GM23338 (cell line): ENCODE results near the gene TXLNB. TPM values are rescaled to one million over a fixed set of nuclear protein-coding genes. Genes with fewer than 3 reads are reported as not detected.

ENCODE experiments used
- ATAC-seq: fragments of 200-7000 bp; cut with Tn5 transposase; 3 replicates; pipeline ENCODE4 v1.9.1; 2020
- DNase-seq: peaks from one replicate; pipeline ENCODE4 v3.0.0-alpha.2; 2015; ENCODE audit warnings: low spot score
- H2AFZ ChIP-seq: fragments of 200-600 bp; sonication (generic); 2 replicates; pipeline ENCODE4 v1.8.0; 2016; ENCODE audit warnings: antibody characterized with exemption, mild to moderate bottlenecking, moderate library complexity
- H3F3A ChIP-seq: fragments of 200-600 bp; sonication (generic); replicated peaks from 2 replicates; pipeline ENCODE4 v1.8.0; 2017; ENCODE audit warnings: antibody characterized with exemption, mixed run types, low read depth
- H3K27ac ChIP-seq: fragments of 200-600 bp; sonication (generic); 2 replicates; pipeline ENCODE4 v1.6.1; 2016; ENCODE audit warnings: low read depth
- H3K27me3 ChIP-seq: fragments of 200-600 bp; sonication (generic); 2 replicates; pipeline ENCODE4 v1.8.0; 2016; ENCODE audit warnings: mild to moderate bottlenecking, mixed run types, moderate library complexity; ENCODE audit not compliant: insufficient read depth
- H3K36me3 ChIP-seq: fragments of 200-600 bp; sonication (generic); 2 replicates; pipeline ENCODE4 v1.8.0; 2016; ENCODE audit warnings: mild to moderate bottlenecking; ENCODE audit not compliant: insufficient read depth
- H3K4me1 ChIP-seq: fragments of 200-600 bp; sonication (generic); 2 replicates; pipeline ENCODE4 v1.8.0; 2016; ENCODE audit warnings: mild to moderate bottlenecking, moderate library complexity; ENCODE audit not compliant: insufficient read depth
- H3K4me2 ChIP-seq: fragments of 200-600 bp; sonication (generic); 2 replicates; pipeline ENCODE4 v1.7.1; 2017; ENCODE audit warnings: mixed run types
- H3K4me3 ChIP-seq: fragments of 200-600 bp; sonication (generic); 2 replicates; pipeline ENCODE4 v1.6.1; 2016; ENCODE audit warnings: mixed run types
- H3K79me2 ChIP-seq: fragments of 200-600 bp; sonication (generic); replicated peaks from 2 replicates; pipeline ENCODE4 v1.8.0; 2017; ENCODE audit warnings: mild to moderate bottlenecking; ENCODE audit not compliant: insufficient read depth
- H3K9me2 ChIP-seq: fragments of 200-600 bp; sonication (generic); 2 replicates; pipeline ENCODE4 v1.8.0; 2017; ENCODE audit not compliant: insufficient read depth
- H4K20me1 ChIP-seq: fragments of 200-600 bp; sonication (generic); replicated peaks from 2 replicates; pipeline ENCODE4 v1.8.0; 2017; ENCODE audit warnings: mild to moderate bottlenecking; ENCODE audit not compliant: insufficient read depth
- H3K27ac Mint-ChIP-seq: 2 replicates; pipeline ENCODE4 v1.8.0; 2020; ENCODE audit warnings: inconsistent platforms, mild to moderate bottlenecking, moderate library complexity, mixed read lengths
- H3K27me3 Mint-ChIP-seq: 3 replicates; pipeline ENCODE4 v1.8.0; 2022; ENCODE audit warnings: low read depth, mild to moderate bottlenecking, moderate library complexity, mixed read lengths, inconsistent platforms; ENCODE audit not compliant: insufficient read depth, poor library complexity
- H3K36me3 Mint-ChIP-seq: 3 replicates; pipeline ENCODE4 v1.8.0; 2021; ENCODE audit warnings: low read depth, mild to moderate bottlenecking, inconsistent platforms, moderate library complexity, mixed read lengths
- H3K4me1 Mint-ChIP-seq: 3 replicates; pipeline ENCODE4 v1.8.0; 2020; ENCODE audit warnings: mild to moderate bottlenecking, inconsistent platforms, mixed read lengths
- H3K4me3 Mint-ChIP-seq: 3 replicates; pipeline ENCODE4 v1.8.0; 2021; ENCODE audit warnings: moderate library complexity, mild to moderate bottlenecking, inconsistent platforms, mixed read lengths
- H3K9me3 Mint-ChIP-seq: 3 replicates; pipeline ENCODE4 v1.8.0; 2020; ENCODE audit warnings: moderate library complexity, mild to moderate bottlenecking, inconsistent platforms, mixed read lengths
- CREB1 ChIP-seq: fragments of 250-450 bp; sonication (Bioruptor Pico); IDR thresholded peaks from 2 replicates; pipeline ENCODE4 v1.5.0; 2020; ENCODE audit warnings: low read depth, mild to moderate bottlenecking, moderate library complexity
- EZH2 ChIP-seq: fragments of 200-600 bp; sonication (generic); IDR thresholded peaks from one replicate; pipeline ENCODE4 v1.8.0; 2017; ENCODE audit warnings: antibody characterized with exemption, mild to moderate bottlenecking, low read depth; ENCODE audit not compliant: unreplicated experiment
- NANOG ChIP-seq: IDR thresholded peaks from 2 replicates; pipeline ENCODE4 v1.6.1; 2016; ENCODE audit warnings: antibody characterized with exemption, borderline replicate concordance
- POLR2AphosphoS5 ChIP-seq: IDR thresholded peaks from 2 replicates; pipeline ENCODE4 v1.6.1; 2016; ENCODE audit warnings: antibody characterized with exemption, low read depth
- ZNF114 ChIP-seq: fragments of 250-450 bp; sonication (Bioruptor Pico); IDR thresholded peaks from 2 replicates; pipeline ENCODE4 v1.5.0; 2020; ENCODE audit warnings: mild to moderate bottlenecking, moderate library complexity
- polyA plus RNA-seq: library from polyadenylated mRNA; unstranded; fragments of >200 nt; fragmentation: Nextera tagmentation; extraction: Ambion mirVana; gene quantifications from 2 replicates; pipeline ENCODE4 v1.2.1, GENCODE V29; 2016
- total RNA-seq: library from RNA; depleted of rRNA; stranded (reverse); fragments of >200 nt; shearing (Covaris generic); gene quantifications from 2 replicates; pipeline ENCODE4 v1.2.3, GENCODE V29; 2014
- TF ChIP-seq, protein P1 (sequence below): fragments of 250-450 bp; sonication (Bioruptor Pico); IDR thresholded peaks from 2 replicates; pipeline ENCODE4 v1.5.0; 2020; ENCODE audit warnings: mild to moderate bottlenecking, moderate library complexity
- TF ChIP-seq, protein P2 (sequence below): IDR thresholded peaks from one replicate; pipeline ENCODE4 v1.6.1; 2018; ENCODE audit warnings: antibody characterized with exemption; ENCODE audit not compliant: unreplicated experiment

Gene TXLNB
- total and polyA plus RNA-seq, 2 experiments from 2014 or later: 0.11 to 0.28 TPM

DNA sequence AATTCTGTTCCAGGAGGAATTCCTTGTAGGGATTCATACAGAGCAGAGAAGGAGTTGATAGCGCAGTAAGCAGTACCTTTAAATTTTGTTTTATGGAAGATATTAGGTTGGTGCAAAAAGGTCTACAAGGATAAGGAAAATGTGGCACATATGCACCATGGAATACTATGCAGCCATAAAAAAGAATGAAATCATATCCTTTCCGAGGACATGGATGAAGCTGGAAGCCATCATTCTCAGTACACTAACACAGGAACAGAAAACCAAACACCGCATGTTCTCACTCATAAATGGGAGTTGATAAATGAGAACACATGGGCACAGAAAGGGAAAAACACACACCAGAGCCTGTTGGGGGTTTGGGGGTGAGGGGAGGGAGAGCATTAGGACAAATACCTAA is 37.4 kb upstream of the TXLNB start (continued):
- TF ChIP-seq, protein P1, sequence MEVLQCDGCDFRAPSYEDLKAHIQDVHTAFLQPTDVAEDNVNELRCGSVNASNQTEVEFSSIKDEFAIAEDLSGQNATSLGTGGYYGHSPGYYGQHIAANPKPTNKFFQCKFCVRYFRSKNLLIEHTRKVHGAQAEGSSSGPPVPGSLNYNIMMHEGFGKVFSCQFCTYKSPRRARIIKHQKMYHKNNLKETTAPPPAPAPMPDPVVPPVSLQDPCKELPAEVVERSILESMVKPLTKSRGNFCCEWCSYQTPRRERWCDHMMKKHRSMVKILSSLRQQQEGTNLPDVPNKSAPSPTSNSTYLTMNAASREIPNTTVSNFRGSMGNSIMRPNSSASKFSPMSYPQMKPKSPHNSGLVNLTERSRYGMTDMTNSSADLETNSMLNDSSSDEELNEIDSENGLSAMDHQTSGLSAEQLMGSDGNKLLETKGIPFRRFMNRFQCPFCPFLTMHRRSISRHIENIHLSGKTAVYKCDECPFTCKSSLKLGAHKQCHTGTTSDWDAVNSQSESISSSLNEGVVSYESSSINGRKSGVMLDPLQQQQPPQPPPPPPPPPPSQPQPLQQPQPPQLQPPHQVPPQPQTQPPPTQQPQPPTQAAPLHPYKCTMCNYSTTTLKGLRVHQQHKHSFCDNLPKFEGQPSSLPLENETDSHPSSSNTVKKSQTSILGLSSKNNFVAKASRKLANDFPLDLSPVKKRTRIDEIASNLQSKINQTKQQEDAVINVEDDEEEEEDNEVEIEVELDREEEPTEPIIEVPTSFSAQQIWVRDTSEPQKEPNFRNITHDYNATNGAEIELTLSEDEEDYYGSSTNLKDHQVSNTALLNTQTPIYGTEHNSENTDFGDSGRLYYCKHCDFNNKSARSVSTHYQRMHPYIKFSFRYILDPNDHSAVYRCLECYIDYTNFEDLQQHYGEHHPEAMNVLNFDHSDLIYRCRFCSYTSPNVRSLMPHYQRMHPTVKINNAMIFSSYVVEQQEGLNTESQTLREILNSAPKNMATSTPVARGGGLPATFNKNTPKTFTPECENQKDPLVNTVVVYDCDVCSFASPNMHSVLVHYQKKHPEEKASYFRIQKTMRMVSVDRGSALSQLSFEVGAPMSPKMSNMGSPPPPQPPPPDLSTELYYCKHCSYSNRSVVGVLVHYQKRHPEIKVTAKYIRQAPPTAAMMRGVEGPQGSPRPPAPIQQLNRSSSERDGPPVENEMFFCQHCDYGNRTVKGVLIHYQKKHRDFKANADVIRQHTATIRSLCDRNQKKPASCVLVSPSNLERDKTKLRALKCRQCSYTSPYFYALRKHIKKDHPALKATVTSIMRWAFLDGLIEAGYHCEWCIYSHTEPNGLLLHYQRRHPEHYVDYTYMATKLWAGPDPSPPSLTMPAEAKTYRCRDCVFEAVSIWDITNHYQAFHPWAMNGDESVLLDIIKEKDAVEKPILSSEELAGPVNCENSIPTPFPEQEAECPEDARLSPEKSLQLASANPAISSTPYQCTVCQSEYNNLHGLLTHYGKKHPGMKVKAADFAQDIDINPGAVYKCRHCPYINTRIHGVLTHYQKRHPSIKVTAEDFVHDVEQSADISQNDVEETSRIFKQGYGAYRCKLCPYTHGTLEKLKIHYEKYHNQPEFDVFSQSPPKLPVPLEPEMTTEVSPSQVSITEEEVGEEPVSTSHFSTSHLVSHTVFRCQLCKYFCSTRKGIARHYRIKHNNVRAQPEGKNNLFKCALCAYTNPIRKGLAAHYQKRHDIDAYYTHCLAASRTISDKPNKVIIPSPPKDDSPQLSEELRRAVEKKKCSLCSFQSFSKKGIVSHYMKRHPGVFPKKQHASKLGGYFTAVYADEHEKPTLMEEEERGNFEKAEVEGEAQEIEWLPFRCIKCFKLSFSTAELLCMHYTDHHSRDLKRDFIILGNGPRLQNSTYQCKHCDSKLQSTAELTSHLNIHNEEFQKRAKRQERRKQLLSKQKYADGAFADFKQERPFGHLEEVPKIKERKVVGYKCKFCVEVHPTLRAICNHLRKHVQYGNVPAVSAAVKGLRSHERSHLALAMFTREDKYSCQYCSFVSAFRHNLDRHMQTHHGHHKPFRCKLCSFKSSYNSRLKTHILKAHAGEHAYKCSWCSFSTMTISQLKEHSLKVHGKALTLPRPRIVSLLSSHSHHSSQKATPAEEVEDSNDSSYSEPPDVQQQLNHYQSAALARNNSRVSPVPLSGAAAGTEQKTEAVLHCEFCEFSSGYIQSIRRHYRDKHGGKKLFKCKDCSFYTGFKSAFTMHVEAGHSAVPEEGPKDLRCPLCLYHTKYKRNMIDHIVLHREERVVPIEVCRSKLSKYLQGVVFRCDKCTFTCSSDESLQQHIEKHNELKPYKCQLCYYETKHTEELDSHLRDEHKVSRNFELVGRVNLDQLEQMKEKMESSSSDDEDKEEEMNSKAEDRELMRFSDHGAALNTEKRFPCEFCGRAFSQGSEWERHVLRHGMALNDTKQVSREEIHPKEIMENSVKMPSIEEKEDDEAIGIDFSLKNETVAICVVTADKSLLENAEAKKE (CRISPR knock-in tag): no peak
- TF ChIP-seq ZNF114 (CRISPR knock-in tag): no peak
- no peak for TF ChIP-seq POLR2AphosphoS5
- no peak for TF ChIP-seq NANOG
- no peak for TF ChIP-seq CREB1 (CRISPR knock-in tag)
- TF ChIP-seq, protein P2, sequence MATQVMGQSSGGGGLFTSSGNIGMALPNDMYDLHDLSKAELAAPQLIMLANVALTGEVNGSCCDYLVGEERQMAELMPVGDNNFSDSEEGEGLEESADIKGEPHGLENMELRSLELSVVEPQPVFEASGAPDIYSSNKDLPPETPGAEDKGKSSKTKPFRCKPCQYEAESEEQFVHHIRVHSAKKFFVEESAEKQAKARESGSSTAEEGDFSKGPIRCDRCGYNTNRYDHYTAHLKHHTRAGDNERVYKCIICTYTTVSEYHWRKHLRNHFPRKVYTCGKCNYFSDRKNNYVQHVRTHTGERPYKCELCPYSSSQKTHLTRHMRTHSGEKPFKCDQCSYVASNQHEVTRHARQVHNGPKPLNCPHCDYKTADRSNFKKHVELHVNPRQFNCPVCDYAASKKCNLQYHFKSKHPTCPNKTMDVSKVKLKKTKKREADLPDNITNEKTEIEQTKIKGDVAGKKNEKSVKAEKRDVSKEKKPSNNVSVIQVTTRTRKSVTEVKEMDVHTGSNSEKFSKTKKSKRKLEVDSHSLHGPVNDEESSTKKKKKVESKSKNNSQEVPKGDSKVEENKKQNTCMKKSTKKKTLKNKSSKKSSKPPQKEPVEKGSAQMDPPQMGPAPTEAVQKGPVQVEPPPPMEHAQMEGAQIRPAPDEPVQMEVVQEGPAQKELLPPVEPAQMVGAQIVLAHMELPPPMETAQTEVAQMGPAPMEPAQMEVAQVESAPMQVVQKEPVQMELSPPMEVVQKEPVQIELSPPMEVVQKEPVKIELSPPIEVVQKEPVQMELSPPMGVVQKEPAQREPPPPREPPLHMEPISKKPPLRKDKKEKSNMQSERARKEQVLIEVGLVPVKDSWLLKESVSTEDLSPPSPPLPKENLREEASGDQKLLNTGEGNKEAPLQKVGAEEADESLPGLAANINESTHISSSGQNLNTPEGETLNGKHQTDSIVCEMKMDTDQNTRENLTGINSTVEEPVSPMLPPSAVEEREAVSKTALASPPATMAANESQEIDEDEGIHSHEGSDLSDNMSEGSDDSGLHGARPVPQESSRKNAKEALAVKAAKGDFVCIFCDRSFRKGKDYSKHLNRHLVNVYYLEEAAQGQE: no peak

DNA sequence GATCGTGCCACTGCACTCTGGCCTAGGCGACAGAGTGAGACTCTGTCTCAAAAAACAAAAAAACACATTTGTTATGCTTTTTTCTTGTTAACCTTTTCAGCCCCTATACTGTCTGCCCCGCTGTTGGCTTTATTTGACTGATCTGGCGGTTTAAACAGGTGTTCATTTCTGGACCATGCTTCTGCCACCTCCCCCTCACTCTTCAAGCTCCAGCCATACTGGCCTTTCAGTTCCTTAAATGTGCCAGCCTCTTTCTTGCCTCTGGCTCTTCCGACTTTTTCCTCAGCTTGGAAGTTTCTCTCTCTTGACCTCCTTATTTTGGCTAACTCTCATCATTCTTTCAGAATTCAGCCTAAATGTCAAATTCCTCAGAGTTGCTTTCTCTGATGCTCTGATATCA is 35.2 kb upstream of the TXLNB start:
- H3F3A ChIP-seq: no peaks in the 10 kb centered on the region
- Mint-ChIP-seq H3K27ac (no peak overlapping the region), H3K4me3 (no peak overlapping the region), H3K27me3 (peaks cover 2% of the 10 kb centered on the region), H3K4me1 (peaks cover 13% of the 10 kb centered on the region), H3K36me3 (peaks cover 7% of the 10 kb centered on the region; the same call in 2 of the 3 replicates), H3K9me3 (no peaks in the 10 kb centered on the region; the same call in 2 of the 3 replicates)
- H3K27ac ChIP-seq: no peak overlapping the region
- H3K79me2 ChIP-seq: no peaks in the 10 kb centered on the region
- ATAC-seq (no peak), DNase-seq (no peak)
- H3K36me3 ChIP-seq: no peaks in the 10 kb centered on the region
- H4K20me1 ChIP-seq: no peaks in the 10 kb centered on the region
- no peak overlapping the region for H3K4me3 ChIP-seq
- H3K27me3 ChIP-seq: no peaks in the 10 kb centered on the region
- H3K4me1 ChIP-seq: no peaks in the 10 kb centered on the region
- no peak overlapping the region for H3K4me2 ChIP-seq
- H2AFZ ChIP-seq: peak overlapping the region; percentile 59; the same call in 1 of the 2 replicates
- H3K9me2 ChIP-seq: peaks cover 3% of the 10 kb centered on the region; the same call in 1 of the 2 replicates
- TF ChIP-seq ZNF114 (CRISPR knock-in tag) (no peak), EZH2 (no peak)
